ENCODE data around the gene ZBTB40.
A peak's percentile ranks its signal among the peaks of the same experiment; 100 is the strongest.

ZBTB40 gene

GRCh38 chr1:22563671-22564602, 112.3 kb downstream of the ZBTB40 start:
- no peak for DNase-seq

DNA sequence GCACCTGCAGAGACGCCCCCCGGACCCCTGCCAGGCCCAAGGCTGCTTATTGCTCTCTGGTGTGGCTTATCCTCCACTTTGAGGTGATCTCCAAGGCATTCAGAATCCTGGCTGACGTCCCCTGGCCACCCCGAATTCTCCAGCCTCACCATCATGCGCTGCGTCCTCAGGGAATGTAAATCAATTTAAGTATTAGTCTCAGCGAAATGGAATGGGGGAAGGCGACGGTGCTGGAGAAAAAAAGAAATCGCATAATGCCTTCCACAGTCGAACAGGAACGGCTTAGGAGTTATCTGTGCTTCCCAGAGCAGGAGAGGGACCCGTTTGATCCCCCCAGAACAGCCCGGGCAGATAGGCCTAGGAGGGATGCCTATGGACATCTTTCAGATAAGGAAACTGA, 114.5 kb downstream of the ZBTB40 start:
- no peak for DNase-seq

GRCh38 chr1:22567197-22567596, 115.5 kb downstream of the ZBTB40 start:
- DNase-seq: no peak

DNA sequence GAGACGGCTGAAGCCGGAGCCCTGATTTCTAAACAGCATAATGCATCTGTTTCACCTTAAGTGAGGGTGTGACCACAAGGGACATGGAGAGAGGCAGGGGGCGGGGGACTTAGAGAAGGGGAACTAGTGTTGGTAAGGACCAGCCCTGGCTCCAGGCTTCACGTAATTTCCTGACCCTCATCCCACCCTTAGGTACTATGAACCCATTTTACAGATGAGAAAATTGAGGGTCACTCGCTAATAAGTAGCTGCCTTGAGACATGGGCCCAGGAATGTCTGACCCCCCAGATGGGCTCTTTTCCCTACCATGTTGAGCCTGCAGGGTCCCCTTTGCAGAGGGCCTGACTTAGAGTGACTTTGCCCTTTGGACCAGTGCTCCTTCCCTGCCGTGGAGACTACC, 116.3 kb downstream of the ZBTB40 start:
- no peak for DNase-seq

- no peak for DNase-seq
Measured at GRCh38 chr1:22569269-22569668, 117.6 kb downstream of the ZBTB40 start.

- no peak for DNase-seq
Measured at GRCh38 chr1:22570140-22570909, 118.7 kb downstream of the ZBTB40 start.

DNA sequence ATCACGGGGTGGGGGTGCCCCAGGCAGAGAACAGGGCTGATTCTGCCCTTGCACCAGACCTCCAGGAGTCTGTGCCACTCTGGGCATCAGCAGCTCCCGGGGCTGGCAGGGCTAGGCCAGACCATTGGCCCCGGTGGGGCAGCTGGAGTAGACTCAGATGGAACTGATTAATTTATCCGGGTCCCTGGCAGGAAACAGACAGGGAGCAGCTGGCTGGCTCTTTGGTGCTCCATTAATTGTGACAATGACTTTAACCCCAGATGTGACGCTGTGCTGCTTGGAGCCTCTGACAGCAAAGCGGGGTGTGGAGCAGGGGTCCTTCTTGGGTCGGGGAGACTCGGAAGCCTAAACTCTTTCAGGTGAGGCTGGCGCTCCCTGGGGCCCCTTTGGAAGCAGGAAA, 121.2 kb downstream of the ZBTB40 start:
- peak; percentile 55 for DNase-seq

DNA sequence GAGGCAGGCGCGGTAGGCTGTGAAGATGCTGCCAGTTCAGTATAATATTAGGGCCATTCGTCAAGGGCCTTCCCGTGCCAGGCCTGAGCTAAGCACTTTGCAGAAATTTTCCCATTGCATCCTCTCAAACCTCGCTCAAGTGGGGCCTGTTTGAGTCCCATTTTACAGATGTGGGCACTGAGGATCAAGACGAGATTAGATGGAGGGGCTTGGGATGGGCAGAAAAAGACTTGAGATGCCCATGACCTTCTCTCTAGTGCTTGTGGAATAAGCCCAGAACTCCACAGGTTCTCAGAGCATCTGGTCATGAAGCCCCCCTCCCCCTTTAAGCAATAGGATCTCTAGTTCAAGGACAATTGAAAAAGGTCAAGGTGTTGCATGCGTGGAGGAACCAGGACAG, 121.6 kb downstream of the ZBTB40 start:
- no peak for DNase-seq

DNA sequence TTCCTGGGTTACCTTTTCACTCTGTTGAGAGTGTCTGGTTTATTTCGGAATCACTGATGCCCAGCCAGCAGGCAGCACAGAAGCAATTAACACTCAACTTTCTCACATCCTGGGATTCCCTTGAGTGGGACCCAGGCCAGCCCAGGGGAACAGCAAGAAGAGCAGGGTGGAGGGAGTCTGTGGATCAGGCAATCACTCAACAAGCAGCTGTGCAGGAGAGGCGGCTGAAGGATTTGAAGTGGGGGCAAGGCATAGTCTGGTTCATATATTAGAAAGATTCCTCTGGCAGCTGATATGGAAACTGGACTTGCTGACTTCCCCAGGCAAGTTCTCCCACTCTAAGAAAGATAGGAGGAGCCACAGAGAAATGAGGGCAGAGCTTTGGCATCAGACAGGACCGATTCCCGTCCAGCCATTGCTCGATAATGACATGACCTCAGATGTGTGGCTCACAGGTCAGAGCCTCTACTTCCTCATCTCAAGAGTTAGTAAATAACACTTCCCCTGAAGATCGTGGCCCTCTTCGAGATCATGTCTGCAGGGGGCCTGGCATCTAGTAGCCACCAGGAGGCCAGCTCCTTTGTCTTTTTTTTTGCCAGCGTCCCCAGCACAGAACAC, 124.0 kb downstream of the ZBTB40 start:
- DNase-seq: no peak

DNA sequence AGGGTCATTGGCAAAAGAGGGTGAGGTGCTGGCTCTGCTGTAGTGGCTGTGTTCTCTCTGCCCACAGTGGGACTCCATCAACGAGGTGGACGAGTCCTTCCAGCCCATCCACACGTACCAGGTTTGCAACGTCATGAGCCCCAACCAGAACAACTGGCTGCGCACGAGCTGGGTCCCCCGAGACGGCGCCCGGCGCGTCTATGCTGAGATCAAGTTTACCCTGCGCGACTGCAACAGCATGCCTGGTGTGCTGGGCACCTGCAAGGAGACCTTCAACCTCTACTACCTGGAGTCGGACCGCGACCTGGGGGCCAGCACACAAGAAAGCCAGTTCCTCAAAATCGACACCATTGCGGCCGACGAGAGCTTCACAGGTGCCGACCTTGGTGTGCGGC, 124.5 kb downstream of the ZBTB40 start:
- no peak for DNase-seq

DNA sequence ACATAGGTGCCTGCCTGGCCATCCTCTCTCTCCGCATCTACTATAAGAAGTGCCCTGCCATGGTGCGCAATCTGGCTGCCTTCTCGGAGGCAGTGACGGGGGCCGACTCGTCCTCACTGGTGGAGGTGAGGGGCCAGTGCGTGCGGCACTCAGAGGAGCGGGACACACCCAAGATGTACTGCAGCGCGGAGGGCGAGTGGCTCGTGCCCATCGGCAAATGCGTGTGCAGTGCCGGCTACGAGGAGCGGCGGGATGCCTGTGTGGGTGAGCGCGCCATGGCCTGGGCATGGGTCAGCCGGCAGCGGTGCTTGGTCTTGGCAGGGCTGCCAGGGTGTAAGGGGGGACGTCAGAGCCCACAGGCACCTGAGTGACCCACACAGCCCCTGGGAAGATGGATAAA, 125.0 kb downstream of the ZBTB40 start:
- DNase-seq: no peak

- DNase-seq: no peak
Measured at GRCh38 chr1:22578732-22579361, 127.2 kb downstream of the ZBTB40 start.

DNA sequence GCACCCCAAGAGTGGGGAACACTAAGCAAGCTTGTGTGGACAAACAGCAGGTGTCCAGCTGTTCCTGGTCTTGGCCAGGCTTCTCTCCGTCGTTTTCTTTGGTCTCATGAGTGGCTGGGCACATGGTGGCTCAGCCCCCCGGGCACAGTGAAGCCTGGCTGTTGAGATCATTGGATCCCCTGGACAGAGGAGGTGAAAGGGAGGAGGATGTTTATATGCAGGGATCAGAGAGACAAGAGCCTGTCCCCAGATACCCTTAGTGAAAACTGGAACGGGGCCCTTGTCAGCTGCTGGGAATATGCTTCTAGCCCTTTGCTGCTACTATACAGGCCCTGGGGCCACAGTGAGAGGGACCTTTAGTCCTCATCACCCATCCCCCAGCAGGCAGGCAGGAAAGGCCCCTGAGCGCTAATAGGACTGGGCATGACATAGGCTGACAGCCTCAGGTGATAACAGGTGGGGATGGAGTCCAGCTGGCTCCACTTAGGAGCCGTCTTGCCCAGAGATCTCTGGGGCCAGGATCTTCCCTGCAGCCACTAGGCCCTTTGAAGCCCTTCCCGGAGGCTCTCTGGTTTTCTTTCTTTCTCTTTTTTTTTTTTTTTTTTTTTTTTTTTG, 128.0 kb downstream of the ZBTB40 start:
- no peak for DNase-seq

Data from NCI-H2171 treated with DMSO at 0.1 percent for 48 hours (cell line).